Hematopoietic multipotent progenitor cell treated with erythropoietin and hydrocortisone succinate and interleukin-3 and kit ligand, for 15 days (in vitro differentiated cells): ENCODE data around the gene ATR.
"Not testable (repeated sequence)": the region's sequence is repeated elsewhere in the genome, so short reads cannot be mapped to it uniquely, and the experiment has no call there.

Source experiments
- DNase-seq: peaks from one replicate; pipeline ENCODE4 v3.0.0-alpha.2; 2015; ENCODE audit warnings: low spot score

The ATR gene

GRCh38 chr3:142592268-142592667 lies 13.7 kb upstream of the ATR start:
- not testable (repeated sequence) for DNase-seq

- no peak for DNase-seq
These were observed 10.2 kb upstream of the ATR start for GRCh38 chr3:142588703-142589102.

GRCh38 chr3:142586803-142587406 lies 8.4 kb upstream of the ATR start:
- peak; percentile 66 for DNase-seq

- DNase-seq: not testable (repeated sequence)
These were observed 2.5 kb upstream of the ATR start for GRCh38 chr3:142581070-142581469.

GRCh38 chr3:142580061-142580423 lies 1.5 kb upstream of the ATR start:
- no peak for DNase-seq

- DNase-seq: no peak
These were observed 721 bp downstream of the ATR start for GRCh38 chr3:142577696-142578328.

- no peak for DNase-seq
These were observed 1.7 kb downstream of the ATR start for GRCh38 chr3:142576792-142577191.

- no peak for DNase-seq
These were observed 3.9 kb downstream of the ATR start for GRCh38 chr3:142574665-142575064.

- DNase-seq: not testable (repeated sequence)
These were observed 4.3 kb downstream of the ATR start for GRCh38 chr3:142574223-142574622.

- not testable (repeated sequence) for DNase-seq
These were observed 9.1 kb downstream of the ATR start for GRCh38 chr3:142569422-142569821.

GRCh38 chr3:142568393-142569017 lies 10.0 kb downstream of the ATR start:
- DNase-seq: no peak

GRCh38 chr3:142566096-142566495 lies 12.4 kb downstream of the ATR start:
- DNase-seq: no peak

GRCh38 chr3:142563496-142563997 lies 15.0 kb downstream of the ATR start:
- no peak for DNase-seq

GRCh38 chr3:142560118-142560517 lies 18.4 kb downstream of the ATR start:
- DNase-seq: no peak

GRCh38 chr3:142553741-142554140 lies 24.8 kb downstream of the ATR start:
- DNase-seq: no peak

- not testable (repeated sequence) for DNase-seq
These were observed 26.0 kb downstream of the ATR start for GRCh38 chr3:142552579-142552978.

- DNase-seq: no peak
These were observed 28.5 kb downstream of the ATR start for GRCh38 chr3:142549986-142550385.

GRCh38 chr3:142543307-142543706 lies 35.2 kb downstream of the ATR start:
- no peak for DNase-seq

- no peak for DNase-seq
These were observed 36.5 kb downstream of the ATR start for GRCh38 chr3:142542054-142542453.

GRCh38 chr3:142536519-142536918 lies 42.0 kb downstream of the ATR start:
- DNase-seq: no peak

- no peak for DNase-seq
These were observed 44.0 kb downstream of the ATR start for GRCh38 chr3:142534543-142534942.

GRCh38 chr3:142530296-142530695 lies 48.2 kb downstream of the ATR start:
- no peak for DNase-seq

GRCh38 chr3:142523921-142524566 lies 54.5 kb downstream of the ATR start:
- DNase-seq: no peak
